GM18870 (cell line): ENCODE measurements around the gene PPFIA1.

Experiments
- ATAC-seq: cut with Tn5 transposase; IDR thresholded peaks from one replicate; pipeline ENCODE4 v1.9.1; 2021; ENCODE audit warnings: moderate library complexity; ENCODE audit not compliant: unreplicated experiment

Gene PPFIA1

GRCh38 chr11:70409437-70409836 lies 138.9 kb downstream of the PPFIA1 start:
- no peak for ATAC-seq

- no peak for ATAC-seq
These were observed 139.4 kb downstream of the PPFIA1 start for GRCh38 chr11:70409871-70410270.

GRCh38 chr11:70410276-70411205 lies 140.1 kb downstream of the PPFIA1 start:
- no peak for ATAC-seq

- ATAC-seq: no peak
These were observed 141.4 kb downstream of the PPFIA1 start for GRCh38 chr11:70411713-70412452.

- no peak for ATAC-seq
These were observed 142.7 kb downstream of the PPFIA1 start for GRCh38 chr11:70413151-70413550.

- no peak for ATAC-seq
These were observed 144.0 kb downstream of the PPFIA1 start for GRCh38 chr11:70414341-70415100.

- ATAC-seq: no peak
These were observed 144.7 kb downstream of the PPFIA1 start for GRCh38 chr11:70415191-70415590.

- ATAC-seq: no peak
These were observed 145.3 kb downstream of the PPFIA1 start for GRCh38 chr11:70415642-70416395.

- ATAC-seq: no peak
These were observed 146.4 kb downstream of the PPFIA1 start for GRCh38 chr11:70416881-70417280.

GRCh38 chr11:70418130-70418529 lies 147.6 kb downstream of the PPFIA1 start:
- ATAC-seq: no peak

GRCh38 chr11:70419307-70420007 lies 149.0 kb downstream of the PPFIA1 start:
- no peak for ATAC-seq

- no peak for ATAC-seq
These were observed 149.5 kb downstream of the PPFIA1 start for GRCh38 chr11:70420008-70420464.

- ATAC-seq: no peak
These were observed 150.0 kb downstream of the PPFIA1 start for GRCh38 chr11:70420496-70420895.

GRCh38 chr11:70421123-70421522 lies 150.6 kb downstream of the PPFIA1 start:
- no peak for ATAC-seq

- no peak for ATAC-seq
These were observed 152.4 kb downstream of the PPFIA1 start for GRCh38 chr11:70422692-70423522.

GRCh38 chr11:70423523-70424505 lies 153.3 kb downstream of the PPFIA1 start:
- no peak for ATAC-seq

- ATAC-seq: no peak
These were observed 154.4 kb downstream of the PPFIA1 start for GRCh38 chr11:70424765-70425344.
